HepG2 (cell line): ENCODE results near the gene UACA. TPM values are rescaled to one million over a fixed set of nuclear protein-coding genes. Genes with fewer than 3 reads are reported as not detected.

ENCODE experiments used
- BHLHE40 ChIP-seq: IDR thresholded peaks from 2 replicates; pipeline ENCODE4 v1.6.1; 2011; ENCODE audit warnings: low read length, improper control_type of control experiment
- GATAD2A ChIP-seq: IDR thresholded peaks from 2 replicates; pipeline ENCODE4 v1.6.1; 2016
- GTF2F1 ChIP-seq: fragments of 150-350 bp; IDR thresholded peaks from 2 replicates; pipeline ENCODE4 v1.6.1; 2014; ENCODE audit warnings: low read length
- HDAC2 ChIP-seq: sonication (generic); formaldehyde crosslinking; IDR thresholded peaks from 2 replicates; pipeline ENCODE4 v1.4.0; 2020; ENCODE audit warnings: missing genetic modification reagents
- MIER3 ChIP-seq: IDR thresholded peaks from 2 replicates; pipeline ENCODE4 v1.6.1; 2016; ENCODE audit warnings: missing compliant biosample characterization, borderline replicate concordance
- PAX8 ChIP-seq: sonication (generic); formaldehyde crosslinking; IDR thresholded peaks from 2 replicates; pipeline ENCODE4 v1.8.0; 2022; ENCODE audit warnings: mild to moderate bottlenecking, missing genetic modification reagents, borderline replicate concordance
- SIX4 ChIP-seq: sonication (generic); formaldehyde crosslinking; IDR thresholded peaks from 2 replicates; pipeline ENCODE4 v1.4.0; 2020; ENCODE audit warnings: missing genetic modification reagents
- ZBTB7A ChIP-seq: sonication (generic); formaldehyde crosslinking; IDR thresholded peaks from 2 replicates; pipeline ENCODE4 v1.8.0; 2022; ENCODE audit warnings: mild to moderate bottlenecking, missing genetic modification reagents
- ZNF383 ChIP-seq: sonication (generic); formaldehyde crosslinking; IDR thresholded peaks from 2 replicates; pipeline ENCODE4 v1.4.0; 2020; ENCODE audit warnings: missing genetic modification reagents, mild to moderate bottlenecking, borderline replicate concordance
- ZNF547 ChIP-seq: sonication (generic); formaldehyde crosslinking; IDR thresholded peaks from 2 replicates; pipeline ENCODE4 v1.5.1; 2020; ENCODE audit warnings: mild to moderate bottlenecking, missing genetic modification reagents
- ZNF569 ChIP-seq: sonication (generic); formaldehyde crosslinking; IDR thresholded peaks from 2 replicates; pipeline ENCODE4 v1.5.0; 2020; ENCODE audit warnings: mild to moderate bottlenecking, missing genetic modification reagents, moderate library complexity, borderline replicate concordance
- ZNF75D ChIP-seq: sonication (generic); formaldehyde crosslinking; IDR thresholded peaks from 2 replicates; pipeline ENCODE4 v1.8.1; 2023; ENCODE audit warnings: missing genetic modification reagents, mild to moderate bottlenecking, borderline replicate concordance
- polyA plus RNA-seq, 8 experiments: library from polyadenylated mRNA; depleted of rRNA in 3 of 8; stranded (reverse) in 7 of 8; unstranded in 1 of 8; fragments of >200 nt; fragmentation: Illumina TruSeq in 4 of 8; extraction: Trizol in 4 of 8; gene quantifications; 2 replicates each; pipeline versions ENCODE4 v1.2.1 to v1.2.3, GENCODE V29; 2011 to 2016; ENCODE audit warnings: low read depth in 4 of 8, missing spikeins in 1 of 8, mixed read lengths in 1 of 8; ENCODE audit not compliant: insufficient read depth in 1 of 8
- total RNA-seq, 5 experiments: library from RNA; depleted of rRNA; stranded (reverse); fragments of >200 nt; fragmentation: Illumina TruSeq; extraction: Trizol; gene quantifications; 2 replicates each; pipeline ENCODE4 v1.2.3, GENCODE V29; 2016; ENCODE audit warnings: low read depth in 1 of 5
- TF ChIP-seq, protein P1 (sequence below): sonication (generic); formaldehyde crosslinking; IDR thresholded peaks from 2 replicates; pipeline ENCODE4 v1.4.0; 2020; ENCODE audit warnings: mild to moderate bottlenecking, missing genetic modification reagents
- TF ChIP-seq, protein P2 (sequence below): sonication (generic); formaldehyde crosslinking; conservative IDR thresholded peaks from 2 replicates; pipeline ENCODE4 v1.8.0; 2022; ENCODE audit warnings: mild to moderate bottlenecking, moderate library complexity, missing genetic modification reagents
- TF ChIP-seq, protein P3 (sequence below): sonication (generic); formaldehyde crosslinking; IDR thresholded peaks from 2 replicates; pipeline ENCODE4 v1.9.0; 2022; ENCODE audit warnings: missing genetic modification reagents, mild to moderate bottlenecking, borderline replicate concordance
- TF ChIP-seq, protein P4 (sequence below): sonication (generic); formaldehyde crosslinking; IDR thresholded peaks from 2 replicates; pipeline ENCODE4 v1.4.0; 2020; ENCODE audit warnings: mild to moderate bottlenecking, missing genetic modification reagents

UACA gene
- total and polyA plus RNA-seq, 2 of the 13 experiments (the other 11 are each of a cell fraction or from before 2014, with no cell fraction given), result 17.8 to 39.2 TPM

- TF ChIP-seq, protein P1, sequence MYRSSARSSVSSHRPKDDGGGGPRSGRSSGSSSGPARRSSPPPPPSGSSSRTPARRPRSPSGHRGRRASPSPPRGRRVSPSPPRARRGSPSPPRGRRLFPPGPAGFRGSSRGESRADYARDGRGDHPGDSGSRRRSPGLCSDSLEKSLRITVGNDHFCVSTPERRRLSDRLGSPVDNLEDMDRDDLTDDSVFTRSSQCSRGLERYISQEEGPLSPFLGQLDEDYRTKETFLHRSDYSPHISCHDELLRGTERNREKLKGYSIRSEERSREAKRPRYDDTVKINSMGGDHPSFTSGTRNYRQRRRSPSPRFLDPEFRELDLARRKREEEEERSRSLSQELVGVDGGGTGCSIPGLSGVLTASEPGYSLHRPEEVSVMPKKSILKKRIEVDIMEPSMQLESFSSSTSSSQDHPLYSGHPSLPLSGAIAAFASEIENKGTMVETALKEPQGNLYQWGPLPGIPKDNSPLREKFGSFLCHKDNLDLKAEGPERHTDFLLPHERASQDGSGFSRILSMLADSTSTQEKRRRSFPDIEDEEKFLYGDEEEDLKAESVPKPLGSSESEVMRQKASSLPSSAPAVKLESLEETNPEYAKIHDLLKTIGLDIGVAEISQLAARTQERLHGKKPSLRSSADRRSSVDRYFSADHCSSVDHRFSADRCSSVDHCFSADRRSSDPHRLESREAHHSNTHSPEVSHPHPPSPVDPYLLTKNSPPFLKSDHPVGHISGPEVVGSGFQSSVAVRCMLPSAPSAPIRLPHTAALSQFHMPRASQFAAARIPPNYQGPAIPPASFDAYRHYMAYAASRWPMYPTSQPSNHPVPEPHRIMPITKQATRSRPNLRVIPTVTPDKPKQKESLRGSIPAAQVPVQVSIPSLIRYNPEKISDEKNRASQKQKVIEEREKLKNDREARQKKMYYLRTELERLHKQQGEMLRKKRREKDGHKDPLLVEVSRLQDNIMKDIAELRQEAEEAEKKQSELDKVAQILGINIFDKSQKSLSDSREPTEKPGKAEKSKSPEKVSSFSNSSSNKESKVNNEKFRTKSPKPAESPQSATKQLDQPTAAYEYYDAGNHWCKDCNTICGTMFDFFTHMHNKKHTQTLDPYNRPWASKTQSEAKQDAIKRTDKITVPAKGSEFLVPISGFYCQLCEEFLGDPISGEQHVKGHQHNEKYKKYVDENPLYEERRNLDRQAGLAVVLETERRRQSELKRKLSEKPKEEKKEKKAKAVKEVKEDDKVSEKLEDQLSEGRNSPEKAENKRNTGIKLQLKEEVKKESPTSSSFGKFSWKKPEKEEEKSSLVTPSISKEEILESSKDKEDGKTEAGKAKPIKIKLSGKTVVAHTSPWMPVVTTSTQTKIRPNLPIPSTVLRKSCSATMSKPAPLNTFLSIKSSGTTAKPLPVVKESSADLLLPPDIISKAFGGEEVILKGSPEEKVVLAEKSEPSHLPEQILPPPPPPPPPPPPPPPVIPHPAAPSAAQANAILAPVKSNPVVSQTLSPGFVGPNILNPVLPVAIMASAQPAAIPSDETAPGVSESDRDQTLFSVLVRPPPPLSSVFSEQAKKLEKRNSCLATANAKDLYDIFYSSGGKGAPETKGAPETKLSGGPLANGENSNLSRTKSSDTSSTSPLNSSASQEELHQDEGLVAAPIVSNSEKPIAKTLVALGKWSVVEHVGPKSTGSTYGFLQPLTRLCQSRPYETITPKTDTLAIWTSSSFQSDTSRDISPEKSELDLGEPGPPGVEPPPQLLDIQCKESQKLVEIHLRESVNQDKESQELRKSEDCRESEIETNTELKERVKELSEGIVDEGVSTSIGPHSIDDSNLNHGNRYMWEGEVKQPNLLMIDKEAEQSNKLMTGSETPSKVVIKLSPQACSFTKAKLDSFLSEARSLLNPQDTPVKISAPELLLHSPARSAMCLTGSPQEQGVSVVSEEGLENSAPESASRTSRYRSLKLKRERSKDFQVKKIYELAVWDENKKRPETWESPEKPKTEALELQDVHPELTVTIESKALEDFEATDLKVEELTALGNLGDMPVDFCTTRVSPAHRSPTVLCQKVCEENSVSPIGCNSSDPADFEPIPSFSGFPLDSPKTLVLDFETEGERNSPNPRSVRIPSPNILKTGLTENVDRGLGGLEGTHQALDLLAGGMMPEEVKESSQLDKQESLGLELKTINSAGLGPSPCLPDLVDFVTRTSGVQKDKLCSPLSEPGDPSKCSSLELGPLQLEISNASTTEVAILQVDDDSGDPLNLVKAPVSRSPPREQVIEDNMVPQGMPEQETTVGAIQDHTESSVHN (CRISPR knock-in tag), result no peak
- no peak for TF ChIP-seq ZBTB7A (CRISPR knock-in tag)
- TF ChIP-seq, protein P2, sequence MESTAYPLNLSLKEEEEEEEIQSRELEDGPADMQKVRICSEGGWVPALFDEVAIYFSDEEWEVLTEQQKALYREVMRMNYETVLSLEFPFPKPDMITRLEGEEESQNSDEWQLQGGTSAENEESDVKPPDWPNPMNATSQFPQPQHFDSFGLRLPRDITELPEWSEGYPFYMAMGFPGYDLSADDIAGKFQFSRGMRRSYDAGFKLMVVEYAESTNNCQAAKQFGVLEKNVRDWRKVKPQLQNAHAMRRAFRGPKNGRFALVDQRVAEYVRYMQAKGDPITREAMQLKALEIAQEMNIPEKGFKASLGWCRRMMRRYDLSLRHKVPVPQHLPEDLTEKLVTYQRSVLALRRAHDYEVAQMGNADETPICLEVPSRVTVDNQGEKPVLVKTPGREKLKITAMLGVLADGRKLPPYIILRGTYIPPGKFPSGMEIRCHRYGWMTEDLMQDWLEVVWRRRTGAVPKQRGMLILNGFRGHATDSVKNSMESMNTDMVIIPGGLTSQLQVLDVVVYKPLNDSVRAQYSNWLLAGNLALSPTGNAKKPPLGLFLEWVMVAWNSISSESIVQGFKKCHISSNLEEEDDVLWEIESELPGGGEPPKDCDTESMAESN (CRISPR knock-in tag), result peak; percentile 38
- no peak for TF ChIP-seq MIER3 (CRISPR knock-in tag)
- no peak for TF ChIP-seq ZNF569
- no peak for TF ChIP-seq ZNF383 (CRISPR knock-in tag)
- TF ChIP-seq ZNF75D (CRISPR knock-in tag), result no peak
- TF ChIP-seq, protein P3, sequence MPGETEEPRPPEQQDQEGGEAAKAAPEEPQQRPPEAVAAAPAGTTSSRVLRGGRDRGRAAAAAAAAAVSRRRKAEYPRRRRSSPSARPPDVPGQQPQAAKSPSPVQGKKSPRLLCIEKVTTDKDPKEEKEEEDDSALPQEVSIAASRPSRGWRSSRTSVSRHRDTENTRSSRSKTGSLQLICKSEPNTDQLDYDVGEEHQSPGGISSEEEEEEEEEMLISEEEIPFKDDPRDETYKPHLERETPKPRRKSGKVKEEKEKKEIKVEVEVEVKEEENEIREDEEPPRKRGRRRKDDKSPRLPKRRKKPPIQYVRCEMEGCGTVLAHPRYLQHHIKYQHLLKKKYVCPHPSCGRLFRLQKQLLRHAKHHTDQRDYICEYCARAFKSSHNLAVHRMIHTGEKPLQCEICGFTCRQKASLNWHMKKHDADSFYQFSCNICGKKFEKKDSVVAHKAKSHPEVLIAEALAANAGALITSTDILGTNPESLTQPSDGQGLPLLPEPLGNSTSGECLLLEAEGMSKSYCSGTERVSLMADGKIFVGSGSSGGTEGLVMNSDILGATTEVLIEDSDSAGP (CRISPR knock-in tag), result peak; percentile 76
- peak; percentile 71; the same call in 1 of the 2 replicates for TF ChIP-seq ZNF547
- TF ChIP-seq GTF2F1, result no peak
- peak; percentile 59; the same call in 1 of the 2 replicates for TF ChIP-seq HDAC2 (CRISPR knock-in tag)
- TF ChIP-seq GATAD2A (CRISPR knock-in tag), result no peak
- 0 out of 2 replicates have a peak, but pooled peaks have one; percentile 60 for TF ChIP-seq PAX8 (CRISPR knock-in tag)
- no peak for TF ChIP-seq SIX4 (CRISPR knock-in tag)
- TF ChIP-seq BHLHE40, result no peak; the same call in 1 of the 2 replicates
- TF ChIP-seq, protein P4, sequence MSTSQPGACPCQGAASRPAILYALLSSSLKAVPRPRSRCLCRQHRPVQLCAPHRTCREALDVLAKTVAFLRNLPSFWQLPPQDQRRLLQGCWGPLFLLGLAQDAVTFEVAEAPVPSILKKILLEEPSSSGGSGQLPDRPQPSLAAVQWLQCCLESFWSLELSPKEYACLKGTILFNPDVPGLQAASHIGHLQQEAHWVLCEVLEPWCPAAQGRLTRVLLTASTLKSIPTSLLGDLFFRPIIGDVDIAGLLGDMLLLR (CRISPR knock-in tag), result 0 out of 2 replicates have a peak, but pooled peaks have one; percentile 54
Observed at GRCh38 chr15:70763120-70763949, at the start of gene UACA (continued).
